ENCODE data around the gene CLDN14.

GRCh38 chr21:36461277-36461917 is 18.5 kb downstream of the CLDN14 start:
- TF ChIP-seq CTCF (IDR thresholded peaks at IDR 0.05; ENCODE audit: low read length) (no peak), EZH2 (IDR thresholded peaks at IDR 0.05; ENCODE audit: borderline replicate concordance, low read length) (no peak)

All from OCI-LY1 (cell line).